Astrocyte of the cerebellum (primary cell): ENCODE results near the gene PPIH.
"Not testable (repeated sequence)": the region's sequence is repeated elsewhere in the genome, so short reads cannot be mapped to it uniquely, and the experiment has no call there.

ENCODE experiments used
- DNase-seq: peaks from one replicate; pipeline ENCODE4 v3.0.0-alpha.2; 2011; ENCODE audit warnings: low read depth
- H3K4me3 ChIP-seq: 2 replicates; pipeline ENCODE4 v1.5.1; 2011; ENCODE audit warnings: mild to moderate bottlenecking, low read depth, low read length, moderate library complexity
- CTCF ChIP-seq: IDR thresholded peaks from 2 replicates; pipeline ENCODE4 v1.5.1; 2012; ENCODE audit warnings: low read length, low read depth, moderate library complexity, mild to moderate bottlenecking; ENCODE audit errors: missing control alignments
- in situ Hi-C: cut with HindIII; loops from 2 replicates; pipeline ENCODE4 v1.10.0; 2017; ENCODE audit warnings: low sequenced_read_pairs

PPIH gene

GRCh38 chr1:42703888-42704464, 45.8 kb downstream of the PPIH start:
- in situ Hi-C loops = no loop called here
- no peak for DNase-seq
- TF ChIP-seq CTCF = no peak
- H3K4me3 ChIP-seq = no peak overlapping the region

GRCh38 chr1:42712808-42713207, 54.6 kb downstream of the PPIH start:
- in situ Hi-C loops, H3K4me3 ChIP-seq, DNase-seq: not testable (repeated sequence)

GRCh38 chr1:42713293-42713692, 55.1 kb downstream of the PPIH start:
- no peak for TF ChIP-seq CTCF
- DNase-seq = no peak
- in situ Hi-C loops = no loop called here
- no peak overlapping the region for H3K4me3 ChIP-seq

GRCh38 chr1:42714441-42714840, 56.2 kb downstream of the PPIH start:
- H3K4me3 ChIP-seq, DNase-seq, in situ Hi-C loops: not testable (repeated sequence)

DNA sequence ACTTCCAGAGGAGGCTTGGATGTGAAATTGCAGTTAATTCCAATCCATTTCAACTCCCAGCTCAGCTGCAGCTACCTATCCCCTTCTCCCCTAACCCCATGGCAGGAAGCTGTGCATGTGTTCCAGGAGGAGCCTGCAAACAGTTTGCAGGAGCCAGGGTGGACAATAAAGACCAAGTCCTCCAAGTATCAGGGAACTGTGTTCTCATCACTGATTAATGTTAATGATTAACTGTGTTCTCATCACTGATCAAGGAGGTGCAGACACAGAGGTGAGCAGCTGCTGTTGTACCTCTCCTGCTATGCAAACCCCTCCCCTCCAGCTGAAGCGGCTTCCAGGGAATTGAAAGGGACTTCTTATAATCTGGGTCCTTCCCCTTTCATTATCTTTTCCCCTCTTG, 62.6 kb downstream of the PPIH start:
- no peak for TF ChIP-seq CTCF
- no peak overlapping the region for H3K4me3 ChIP-seq
- no peak for DNase-seq
- in situ Hi-C loops = no loop called here

GRCh38 chr1:42721926-42722325, 63.7 kb downstream of the PPIH start:
- TF ChIP-seq CTCF = no peak
- in situ Hi-C loops = no loop called here
- no peak for DNase-seq
- no peak overlapping the region for H3K4me3 ChIP-seq

DNA sequence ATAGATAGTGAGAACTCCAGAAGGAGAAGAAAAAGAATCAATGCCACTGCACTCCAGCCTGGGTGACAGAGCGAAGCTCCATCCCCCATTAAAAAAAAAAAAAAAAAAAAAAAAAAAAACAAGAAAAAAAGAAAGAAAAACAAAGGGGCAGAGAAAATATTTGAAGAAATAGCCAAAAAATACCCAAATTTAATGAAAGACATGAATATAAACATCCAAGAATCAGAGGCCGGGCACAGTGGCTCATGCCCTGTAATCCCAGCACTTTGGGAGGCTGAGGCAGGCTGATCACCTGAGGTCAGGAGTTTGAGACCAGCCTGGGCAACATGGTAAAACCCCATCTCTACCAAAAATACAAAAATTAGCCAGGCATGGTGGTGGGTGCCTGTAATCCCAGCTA, 64.2 kb downstream of the PPIH start:
- DNase-seq, in situ Hi-C loops, H3K4me3 ChIP-seq: not testable (repeated sequence)

GRCh38 chr1:42723511-42723910, 65.3 kb downstream of the PPIH start:
- no peak for DNase-seq
- H3K4me3 ChIP-seq = no peak overlapping the region
- TF ChIP-seq CTCF = no peak
- in situ Hi-C loops = no loop called here

GRCh38 chr1:42725820-42726219, 67.6 kb downstream of the PPIH start:
- in situ Hi-C loops, DNase-seq, H3K4me3 ChIP-seq: not testable (repeated sequence)
